HepG2 (cell line): ENCODE data around the gene SPACA9. TPM values are rescaled to one million over a fixed set of nuclear protein-coding genes. Genes with fewer than 3 reads are reported as not detected.

Experiments
- SMAD3 ChIP-seq: sonication (generic); formaldehyde crosslinking; IDR thresholded peaks from 2 replicates; pipeline ENCODE4 v1.4.0; 2020; ENCODE audit warnings: missing genetic modification reagents
- ZEB1 ChIP-seq: IDR thresholded peaks from 2 replicates; pipeline ENCODE4 v1.6.1; 2012; ENCODE audit warnings: mild to moderate bottlenecking, low read depth, inconsistent platforms; ENCODE audit not compliant: insufficient replicate concordance
- ZNF501 ChIP-seq: sonication (generic); formaldehyde crosslinking; IDR thresholded peaks from 2 replicates; pipeline ENCODE4 v1.5.1; 2020; ENCODE audit warnings: mild to moderate bottlenecking, moderate library complexity, missing genetic modification reagents
- polyA plus RNA-seq, 8 experiments: library from polyadenylated mRNA; depleted of rRNA in 3 of 8; stranded (reverse) in 7 of 8; unstranded in 1 of 8; fragments of >200 nt; fragmentation: Illumina TruSeq in 4 of 8; extraction: Trizol in 4 of 8; gene quantifications; 2 replicates each; pipeline versions ENCODE4 v1.2.1 to v1.2.3, GENCODE V29; 2011 to 2016; ENCODE audit warnings: low read depth in 4 of 8, missing spikeins in 1 of 8, mixed read lengths in 1 of 8; ENCODE audit not compliant: insufficient read depth in 1 of 8
- total RNA-seq, 5 experiments: library from RNA; depleted of rRNA; stranded (reverse); fragments of >200 nt; fragmentation: Illumina TruSeq; extraction: Trizol; gene quantifications; 2 replicates each; pipeline ENCODE4 v1.2.3, GENCODE V29; 2016; ENCODE audit warnings: low read depth in 1 of 5
- TF ChIP-seq, protein P1 (sequence below), 2 experiments: fragments of 450-650 bp in 1 of 2; sonication (generic) in 1 of 2; formaldehyde crosslinking in 1 of 2; IDR thresholded peaks; 2 replicates each; pipeline versions ENCODE4 v1.6.1 to v1.8.0; 2016 to 2022; ENCODE audit warnings: antibody characterized with exemption in 1 of 2, mild to moderate bottlenecking in 1 of 2, missing genetic modification reagents in 1 of 2

SPACA9 gene
- total and polyA plus RNA-seq, 2 of the 13 experiments (the other 11 are each of a cell fraction or from before 2014, with no cell fraction given) = 0.15 to 0.38 TPM

DNA sequence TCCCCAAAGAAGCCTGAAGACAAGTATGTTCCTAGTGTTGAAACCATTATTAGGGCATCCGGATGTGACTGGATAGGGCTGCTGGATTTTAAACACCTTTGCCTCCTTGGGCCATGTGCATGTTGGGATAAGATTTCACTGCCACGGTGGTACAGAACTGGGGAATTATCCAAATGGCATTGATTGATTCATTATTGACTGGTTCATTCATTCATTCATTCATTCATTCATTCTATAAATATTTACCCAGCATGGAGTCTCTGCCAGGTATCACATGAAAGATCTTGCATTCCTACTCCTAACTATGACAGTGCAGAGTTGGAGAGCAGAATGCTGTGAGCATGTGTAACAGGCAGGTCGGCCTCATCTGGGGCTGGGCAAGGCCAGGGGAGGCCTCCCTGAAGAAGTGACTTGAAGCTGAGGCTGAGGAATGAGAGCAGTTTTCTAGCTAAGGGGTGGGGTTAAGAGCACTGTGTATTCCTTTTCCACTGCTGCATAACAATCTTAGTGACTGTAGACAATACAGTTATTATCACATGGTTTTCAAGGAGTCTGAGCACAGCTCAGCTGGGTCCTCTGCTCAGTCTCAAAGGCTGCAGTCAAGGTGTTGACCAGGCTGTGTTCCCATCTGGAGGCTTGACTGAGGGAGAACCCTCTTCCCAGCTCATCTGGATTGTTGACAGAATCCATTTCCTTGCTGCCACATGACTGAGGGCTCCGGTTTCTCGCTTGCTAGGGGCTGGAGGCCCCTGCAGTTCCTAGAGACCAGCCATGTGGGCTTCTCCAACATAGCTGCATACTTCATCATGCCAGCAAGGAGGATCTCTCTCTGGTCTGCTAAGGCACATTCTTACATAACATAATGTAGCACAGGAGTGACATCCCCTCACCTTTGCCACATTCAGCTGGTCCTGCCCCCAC lies 36.3 kb upstream of the SPACA9 start (continued):
- TF ChIP-seq, protein P1, sequence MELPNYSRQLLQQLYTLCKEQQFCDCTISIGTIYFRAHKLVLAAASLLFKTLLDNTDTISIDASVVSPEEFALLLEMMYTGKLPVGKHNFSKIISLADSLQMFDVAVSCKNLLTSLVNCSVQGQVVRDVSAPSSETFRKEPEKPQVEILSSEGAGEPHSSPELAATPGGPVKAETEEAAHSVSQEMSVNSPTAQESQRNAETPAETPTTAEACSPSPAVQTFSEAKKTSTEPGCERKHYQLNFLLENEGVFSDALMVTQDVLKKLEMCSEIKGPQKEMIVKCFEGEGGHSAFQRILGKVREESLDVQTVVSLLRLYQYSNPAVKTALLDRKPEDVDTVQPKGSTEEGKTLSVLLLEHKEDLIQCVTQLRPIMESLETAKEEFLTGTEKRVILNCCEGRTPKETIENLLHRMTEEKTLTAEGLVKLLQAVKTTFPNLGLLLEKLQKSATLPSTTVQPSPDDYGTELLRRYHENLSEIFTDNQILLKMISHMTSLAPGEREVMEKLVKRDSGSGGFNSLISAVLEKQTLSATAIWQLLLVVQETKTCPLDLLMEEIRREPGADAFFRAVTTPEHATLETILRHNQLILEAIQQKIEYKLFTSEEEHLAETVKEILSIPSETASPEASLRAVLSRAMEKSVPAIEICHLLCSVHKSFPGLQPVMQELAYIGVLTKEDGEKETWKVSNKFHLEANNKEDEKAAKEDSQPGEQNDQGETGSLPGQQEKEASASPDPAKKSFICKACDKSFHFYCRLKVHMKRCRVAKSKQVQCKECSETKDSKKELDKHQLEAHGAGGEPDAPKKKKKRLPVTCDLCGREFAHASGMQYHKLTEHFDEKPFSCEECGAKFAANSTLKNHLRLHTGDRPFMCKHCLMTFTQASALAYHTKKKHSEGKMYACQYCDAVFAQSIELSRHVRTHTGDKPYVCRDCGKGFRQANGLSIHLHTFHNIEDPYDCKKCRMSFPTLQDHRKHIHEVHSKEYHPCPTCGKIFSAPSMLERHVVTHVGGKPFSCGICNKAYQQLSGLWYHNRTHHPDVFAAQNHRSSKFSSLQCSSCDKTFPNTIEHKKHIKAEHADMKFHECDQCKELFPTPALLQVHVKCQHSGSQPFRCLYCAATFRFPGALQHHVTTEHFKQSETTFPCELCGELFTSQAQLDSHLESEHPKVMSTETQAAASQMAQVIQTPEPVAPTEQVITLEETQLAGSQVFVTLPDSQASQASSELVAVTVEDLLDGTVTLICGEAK (IDR thresholded peaks at IDR 0.05) = no peak
- TF ChIP-seq, protein P1 (CRISPR knock-in tag; IDR thresholded peaks at IDR 0.05) = no peak
- no peak for TF ChIP-seq SMAD3
- no peak for TF ChIP-seq ZEB1
- TF ChIP-seq ZNF501 = no peak
